Measurements from ENCODE around the gene GIMAP6. TPM values are rescaled to one million over a fixed set of nuclear protein-coding genes. Genes with fewer than 3 reads are reported as not detected.

The GIMAP6 gene
- total and polyA plus RNA-seq, 2 of the 8 experiments (the other 6 are each of a cell fraction or from before 2014, with no cell fraction given): not detected

- Histone ChIP-seq H3K56ac (replicated peaks; ENCODE audit: insufficient read length, low read depth, low read length) (no peak overlapping the region), H3K23ac (ENCODE audit: insufficient read length) (no peak overlapping the region), H3K27ac (ENCODE audit: low read depth, low read length) (no peak overlapping the region), H3K79me1 (ENCODE audit: low read depth, low read length) (no peaks in the 10 kb centered on the region), H3K9me3 (ENCODE audit: insufficient read depth in 2 of 2, low read depth in 1 of 2, low read length in 1 of 2) (no peaks in the 10 kb centered on the region; a peak in 1 of 4 replicates), H2BK120ac (replicated peaks; ENCODE audit: low read depth, low read length) (no peak overlapping the region), H2AK5ac (ENCODE audit: low read depth, low read length) (no peak overlapping the region), H3K79me2 (ENCODE audit: control insufficient read depth in 1 of 2, insufficient read depth in 2 of 2, low read length in 2 of 2) (no peaks in the 10 kb centered on the region), H3K36me3 (ENCODE audit: control insufficient read depth in 2 of 4, insufficient read depth in 4 of 4, low read length in 3 of 4) (no peaks in the 10 kb centered on the region), H3K9ac (replicated peaks in 1 of 4; ENCODE audit: extremely low read depth in 1 of 4, low read depth in 3 of 4, low read length in 3 of 4) (no peak overlapping the region), H2AFZ (ENCODE audit: low read length) (no peak overlapping the region), H2BK15ac (ENCODE audit: low read length) (no peak overlapping the region), H3K4me2 (ENCODE audit: insufficient read depth in 1 of 2, low read depth in 2 of 2, low read length in 2 of 2) (no peak overlapping the region), H3K4me1 (replicated peaks in 1 of 4; ENCODE audit: control insufficient read depth in 3 of 4, insufficient read depth in 4 of 4, low read length in 3 of 4) (no peaks in the 10 kb centered on the region), H4K20me1 (replicated peaks in 1 of 2; ENCODE audit: control insufficient read depth in 1 of 2, insufficient read depth in 2 of 2, low read length in 2 of 2) (no peaks in the 10 kb centered on the region), H4K5ac (ENCODE audit: insufficient read length, low read depth, low read length) (no peak overlapping the region), H3K23me2 (ENCODE audit: low read depth, low read length) (no peaks in the 10 kb centered on the region; the same call in 1 of the 2 replicates), H3K27me3 (replicated peaks in 1 of 4; ENCODE audit: control insufficient read depth in 3 of 4, extremely low read depth in 1 of 4, insufficient read depth in 3 of 4, low read length in 3 of 4) (peaks cover 0 to 2% (median 0%) of the 10 kb centered on the region in 4 experiments; a peak in 1 of 7 replicates), H2BK20ac (ENCODE audit: low read length) (no peak overlapping the region), H3K4ac (replicated peaks; ENCODE audit: insufficient read length, low read depth, low read length) (no peak overlapping the region), H4K91ac (replicated peaks; ENCODE audit: insufficient read length, low read length) (no peak overlapping the region), H3K4me3 (ENCODE audit: extremely low read depth in 1 of 4, insufficient read depth in 2 of 4, low read depth in 3 of 4, low read length in 4 of 4) (no peak overlapping the region), H2BK5ac (ENCODE audit: low read depth, low read length) (no peak overlapping the region), H3K18ac (ENCODE audit: extremely low read depth, low read length) (no peak overlapping the region), H3K14ac (ENCODE audit: insufficient read length) (no peak overlapping the region), H2BK12ac (ENCODE audit: low read depth, low read length) (no peak overlapping the region), H4K8ac (ENCODE audit: extremely low read depth, insufficient read depth, low read length) (no peak overlapping the region)
- ChIA-PET POLR2A (ENCODE audit: partially characterized antibody) (no interaction called here), CTCF (ENCODE audit: partially characterized antibody) (no interaction called here)
- no peak for TF ChIP-seq SAP30 (IDR thresholded peaks at IDR 0.05; ENCODE audit: insufficient read depth, insufficient replicate concordance, low read length)
- TF ChIP-seq RNF2 (IDR thresholded peaks at IDR 0.05; ENCODE audit: borderline replicate concordance, low read depth, low read length, missing control alignments, poor library complexity, severe bottlenecking): no peak
- TF ChIP-seq SIN3A (conservative IDR thresholded peaks at IDR 0.05 in 1 of 2, IDR thresholded peaks at IDR 0.05 in 1 of 2; ENCODE audit: low read depth in 1 of 2, low read length in 2 of 2): no peak
- FAIRE-seq (no peak), DNase-seq (ENCODE audit: low read depth in 1 of 2, low spot score in 2 of 2) (no peak)
- 84% methylated on average over 4 of the region's 4 CpGs; no CpG with 5 or more reads in 1 of the 2 experiments for WGBS, 2 experiments (ENCODE audit: extremely low coverage in 1 of 2, insufficient coverage in 1 of 2, insufficient read length in 1 of 2, insufficient replicate concordance in 2 of 2, low coverage in 1 of 2, low lambda C conversion rate in 2 of 2, missing lambda C conversion rate in 1 of 2)
Observed at GRCh38 chr7:150626696-150627095, 5.5 kb downstream of the GIMAP6 start.

All from H1 (cell line).